HG02840 (cell line): ENCODE results near the gene ZNF761.

Experiments
- ATAC-seq: cut with Tn5 transposase; IDR thresholded peaks from one replicate; pipeline ENCODE4 v1.9.1; 2021; ENCODE audit warnings: mild to moderate bottlenecking, moderate library complexity, moderate number of reproducible peaks; ENCODE audit not compliant: unreplicated experiment, low FRiP score

ZNF761 gene

GRCh38 chr19:53504885-53505284, 73.1 kb downstream of the ZNF761 start:
- no peak for ATAC-seq

- ATAC-seq, result no peak
These were observed 74.9 kb downstream of the ZNF761 start for GRCh38 chr19:53506728-53507127.
